Mesenchymal stem cell (in vitro differentiated cells and primary cell): ENCODE results near the gene GJA8. TPM values are rescaled to one million over a fixed set of nuclear protein-coding genes. Genes with fewer than 3 reads are reported as not detected.
"Not testable (repeated sequence)": the region's sequence is repeated elsewhere in the genome, so short reads cannot be mapped to it uniquely, and the experiment has no call there.

ENCODE experiments used
- DNase-seq: peaks from one replicate; pipeline ENCODE4 v3.0.0-alpha.2; 2013
- H2AFZ ChIP-seq: one replicate; pipeline ENCODE4 v1.6.1; 2013; ENCODE audit warnings: low read depth, mild to moderate bottlenecking, control low read depth, inconsistent platforms, low read length, moderate library complexity
- H2AK5ac ChIP-seq: 2 replicates; pipeline ENCODE4 v1.6.1; 2013; ENCODE audit warnings: low read length, moderate library complexity, mild to moderate bottlenecking, inconsistent platforms; ENCODE audit not compliant: severe bottlenecking
- H2BK120ac ChIP-seq: one replicate; pipeline ENCODE4 v1.6.1; 2013; ENCODE audit warnings: low read depth, mild to moderate bottlenecking, inconsistent platforms, low read length, moderate library complexity
- H2BK12ac ChIP-seq, 2 experiments: one replicate each; pipeline ENCODE4 v1.6.1; 2013; ENCODE audit warnings: inconsistent platforms in 2 of 2, low read length in 2 of 2, mild to moderate bottlenecking in 2 of 2, moderate library complexity in 2 of 2, control low read depth in 1 of 2
- H2BK15ac ChIP-seq: one replicate; pipeline ENCODE4 v1.6.1; 2013; ENCODE audit warnings: mild to moderate bottlenecking, low read depth, inconsistent platforms; ENCODE audit not compliant: poor library complexity, severe bottlenecking
- H2BK5ac ChIP-seq: 2 replicates; pipeline ENCODE4 v1.6.1; 2013; ENCODE audit warnings: low read depth, mild to moderate bottlenecking, low read length, control low read depth, inconsistent platforms; ENCODE audit not compliant: poor library complexity, severe bottlenecking
- H3K14ac ChIP-seq, 2 experiments: one replicate each; pipeline ENCODE4 v1.6.1; 2013; ENCODE audit warnings: inconsistent platforms in 2 of 2, low read length in 2 of 2, control low read depth in 1 of 2, mild to moderate bottlenecking in 1 of 2, moderate library complexity in 1 of 2
- H3K18ac ChIP-seq, 2 experiments: one replicate each; pipeline ENCODE4 v1.6.1; 2013; ENCODE audit warnings: inconsistent platforms in 2 of 2, low read length in 2 of 2, control low read depth in 1 of 2, low read depth in 1 of 2, mild to moderate bottlenecking in 1 of 2
- H3K23ac ChIP-seq, 2 experiments: one replicate each; pipeline ENCODE4 v1.6.1; 2013; ENCODE audit warnings: inconsistent platforms in 2 of 2, low read length in 2 of 2, mild to moderate bottlenecking in 2 of 2, moderate library complexity in 2 of 2, control low read depth in 1 of 2
- H3K27ac ChIP-seq: 2 replicates; pipeline ENCODE4 v1.5.1; 2013; ENCODE audit warnings: mild to moderate bottlenecking, moderate library complexity, low read length, control low read depth, inconsistent platforms; ENCODE audit not compliant: poor library complexity, severe bottlenecking
- H3K27me3 ChIP-seq, 2 experiments: 2 replicates each; pipeline versions ENCODE4 v1.6.1 to v1.7.0; 2013; ENCODE audit warnings: low read length in 2 of 2, mild to moderate bottlenecking in 2 of 2, moderate library complexity in 2 of 2, control low read depth in 1 of 2, inconsistent platforms in 1 of 2; ENCODE audit not compliant: control insufficient read depth in 1 of 2, insufficient read depth in 1 of 2
- H3K36me3 ChIP-seq, 2 experiments: 2 replicates each; pipeline versions ENCODE4 v1.6.1 to v1.7.0; 2013; ENCODE audit warnings: low read length in 2 of 2, control low read depth in 1 of 2, inconsistent platforms in 1 of 2, low read depth in 1 of 2, mild to moderate bottlenecking in 1 of 2; ENCODE audit not compliant: insufficient read depth in 2 of 2, control insufficient read depth in 1 of 2
- H3K4ac ChIP-seq, 2 experiments: one replicate each; pipeline ENCODE4 v1.6.1; 2013; ENCODE audit warnings: inconsistent platforms in 2 of 2, low read length in 2 of 2, mild to moderate bottlenecking in 2 of 2, moderate library complexity in 2 of 2, control low read depth in 1 of 2, low read depth in 1 of 2
- H3K4me1 ChIP-seq: 2 replicates; pipeline ENCODE4 v1.6.1; 2013; ENCODE audit warnings: low read depth, low read length, control low read depth; ENCODE audit not compliant: control insufficient read depth, insufficient read depth
- H3K4me2 ChIP-seq: 2 replicates; pipeline ENCODE4 v1.6.1; 2013; ENCODE audit warnings: low read length, mild to moderate bottlenecking, inconsistent platforms; ENCODE audit not compliant: poor library complexity, severe bottlenecking
- H3K4me3 ChIP-seq, 2 experiments: 2 replicates each; pipeline versions ENCODE4 v1.5.1 to v1.7.0; 2013; ENCODE audit warnings: low read length in 2 of 2, mild to moderate bottlenecking in 2 of 2, control low read depth in 1 of 2, low read depth in 1 of 2; ENCODE audit not compliant: insufficient read depth in 1 of 2
- H3K79me1 ChIP-seq: replicated peaks from 2 replicates; pipeline ENCODE4 v1.6.1; 2013; ENCODE audit warnings: mild to moderate bottlenecking, control low read depth, low read length, inconsistent platforms; ENCODE audit not compliant: poor library complexity, severe bottlenecking
- H3K9ac ChIP-seq: 2 replicates; pipeline ENCODE4 v1.7.0; 2013; ENCODE audit warnings: mild to moderate bottlenecking, low read length, moderate library complexity
- H3K9me3 ChIP-seq: 2 replicates; pipeline ENCODE4 v1.7.0; 2013; ENCODE audit warnings: mild to moderate bottlenecking, low read length; ENCODE audit not compliant: control insufficient read depth
- H4K8ac ChIP-seq: one replicate; pipeline ENCODE4 v1.6.1; 2013; ENCODE audit warnings: inconsistent platforms, mild to moderate bottlenecking, low read length, moderate library complexity
- H4K91ac ChIP-seq: one replicate; pipeline ENCODE4 v1.6.1; 2013; ENCODE audit warnings: mild to moderate bottlenecking, low read length, inconsistent platforms
- WGBS: methylation state at CpG from one replicate; pipeline ENCODE4 v1.1.7; 2013; ENCODE audit warnings: mixed read lengths; 5-methylcytosine and 5-hydroxymethylcytosine counted together
- polyA plus RNA-seq, 2 experiments: library from polyadenylated mRNA; stranded (reverse); fragments of 200-250 nt; gene quantifications; one replicate each; pipeline ENCODE4 v1.2.3, GENCODE V29; 2013

Gene GJA8
- polyA plus RNA-seq (2013, experiment 1 of 2) = not detected
- not detected for polyA plus RNA-seq (2013, experiment 2 of 2)

GRCh38 chr1:147902253-147902845, at the start of gene GJA8:
GJA8 (plus strand) TSS chr1:147902795; CDS start chr1:147907956, 5,161 bp downstream.
- H3K14ac ChIP-seq = no peak within 1 kb of the TSS
- no peaks in the 10 kb centered on the region for H3K4me1 ChIP-seq
- DNase-seq = no peak
- H4K8ac ChIP-seq = no peak within 1 kb of the TSS
- no peak within 1 kb of the TSS for H2AK5ac ChIP-seq
- no peak within 1 kb of the TSS for H3K4me2 ChIP-seq
- no peak within 1 kb of the TSS for H2BK120ac ChIP-seq
- H3K18ac ChIP-seq = no peak within 1 kb of the TSS
- H3K4me3 ChIP-seq = no peak within 1 kb of the TSS
- 90% methylated on average over 5 of the region's 7 CpGs for WGBS
- H3K36me3 ChIP-seq = no peaks in the 10 kb centered on the region
- H3K27ac ChIP-seq = no peak within 1 kb of the TSS
- H3K9me3 ChIP-seq = no peaks in the 10 kb centered on the region
- no peak within 1 kb of the TSS for H2AFZ ChIP-seq
- H3K79me1 ChIP-seq = no peaks in the 10 kb centered on the region
- no peak within 1 kb of the TSS for H3K4ac ChIP-seq
- H3K9ac ChIP-seq = no peak within 1 kb of the TSS
- H2BK15ac ChIP-seq = no peak within 1 kb of the TSS
- no peak within 1 kb of the TSS for H3K23ac ChIP-seq
- H4K91ac ChIP-seq = no peak within 1 kb of the TSS
- peaks cover 22 to 54% of the 10 kb centered on the region in 2 experiments for H3K27me3 ChIP-seq
- no peak within 1 kb of the TSS for H2BK12ac ChIP-seq
- H2BK5ac ChIP-seq = no peak within 1 kb of the TSS

GRCh38 chr1:147853391-147853790, 49.2 kb upstream of the GJA8 start:
- no peak overlapping the region for H2BK120ac ChIP-seq
- no peak overlapping the region for H3K4me3 ChIP-seq
- H2BK5ac ChIP-seq = no peak overlapping the region
- H2AFZ ChIP-seq = no peak overlapping the region
- no peak overlapping the region for H3K14ac ChIP-seq
- no peak overlapping the region for H3K23ac ChIP-seq
- H3K9ac ChIP-seq = peak overlapping the region; percentile 35
- no peaks in the 10 kb centered on the region for H3K36me3 ChIP-seq
- H3K4ac ChIP-seq = no peak overlapping the region
- DNase-seq = peak; percentile 42
- no peaks in the 10 kb centered on the region for H3K9me3 ChIP-seq
- H3K27me3 ChIP-seq = no peaks in the 10 kb centered on the region
- no peak overlapping the region for H4K8ac ChIP-seq
- no peaks in the 10 kb centered on the region for H3K4me1 ChIP-seq
- H2BK15ac ChIP-seq = no peak overlapping the region
- H3K27ac ChIP-seq = no peak overlapping the region
- H3K18ac ChIP-seq = no peak overlapping the region
- no peak overlapping the region for H4K91ac ChIP-seq
- H3K4me2 ChIP-seq = no peak overlapping the region
- no peak overlapping the region for H2BK12ac ChIP-seq
- 11% methylated on average over 3 of the region's 3 CpGs for WGBS
- no peaks in the 10 kb centered on the region for H3K79me1 ChIP-seq
- no peak overlapping the region for H2AK5ac ChIP-seq

GRCh38 chr1:147854989-147855388, 47.6 kb upstream of the GJA8 start:
- not testable (repeated sequence) for H3K79me1 ChIP-seq, H2BK15ac ChIP-seq, H3K9ac ChIP-seq, H3K18ac ChIP-seq, H2AFZ ChIP-seq, H3K4ac ChIP-seq, H3K4me1 ChIP-seq, H3K27me3 ChIP-seq, H2AK5ac ChIP-seq, H3K23ac ChIP-seq, H3K4me2 ChIP-seq, DNase-seq, H3K9me3 ChIP-seq, H3K14ac ChIP-seq, H3K27ac ChIP-seq, H3K36me3 ChIP-seq, H3K4me3 ChIP-seq, H4K91ac ChIP-seq, H2BK120ac ChIP-seq, H2BK5ac ChIP-seq, H2BK12ac ChIP-seq, H4K8ac ChIP-seq
- WGBS = 52% methylated on average over 4 of the region's 4 CpGs

GRCh38 chr1:147855996-147856395, 46.6 kb upstream of the GJA8 start:
- not testable (repeated sequence) for H2BK120ac ChIP-seq, H3K27me3 ChIP-seq, H2BK15ac ChIP-seq, H3K9me3 ChIP-seq, H4K91ac ChIP-seq, H3K14ac ChIP-seq, H2BK12ac ChIP-seq, H3K4me3 ChIP-seq, H3K4me2 ChIP-seq, H3K4me1 ChIP-seq, H2BK5ac ChIP-seq, H3K36me3 ChIP-seq, H3K23ac ChIP-seq, H3K27ac ChIP-seq, H2AK5ac ChIP-seq, H2AFZ ChIP-seq, H3K79me1 ChIP-seq, H4K8ac ChIP-seq, H3K9ac ChIP-seq, H3K4ac ChIP-seq, DNase-seq, H3K18ac ChIP-seq
- 100% methylated on average over 2 of the region's 3 CpGs for WGBS
